Upper lobe of left lung (tissue), 4 donors: Measurements from ENCODE around the gene ULBP2.
"Not testable (repeated sequence)": the region's sequence is repeated elsewhere in the genome, so short reads cannot be mapped to it uniquely, and the experiment has no call there.

Source experiments
- EP300 ChIP-seq, 4 donors: sonication (generic); formaldehyde crosslinking; IDR thresholded peaks; one replicate each; pipeline ENCODE4 v1.5.1; 2017; ENCODE audit warnings: antibody characterized with exemption in 4 of 4, control low read depth in 2 of 4
- POLR2A ChIP-seq, 4 donors: fragments of 450-650 bp; IDR thresholded peaks; one replicate each; pipeline ENCODE4 v1.5.1; 2016 to 2017; ENCODE audit warnings: antibody characterized with exemption in 4 of 4, mild to moderate bottlenecking in 2 of 4
- POLR2AphosphoS5 ChIP-seq, 2 donors: sonication (generic); formaldehyde crosslinking; IDR thresholded peaks; one replicate each; pipeline ENCODE4 v1.5.1; 2017; ENCODE audit warnings: antibody characterized with exemption in 2 of 2
- TF ChIP-seq, protein P1 (sequence below), 6 experiments: fragments of 450-650 bp in 4 of 6; fragments of 200-600 bp in 2 of 6; sonication (generic) in 2 of 6; IDR thresholded peaks; one replicate each; pipeline ENCODE4 v1.5.1; 2016 to 2019; ENCODE audit warnings: antibody characterized with exemption in 6 of 6

DNA sequence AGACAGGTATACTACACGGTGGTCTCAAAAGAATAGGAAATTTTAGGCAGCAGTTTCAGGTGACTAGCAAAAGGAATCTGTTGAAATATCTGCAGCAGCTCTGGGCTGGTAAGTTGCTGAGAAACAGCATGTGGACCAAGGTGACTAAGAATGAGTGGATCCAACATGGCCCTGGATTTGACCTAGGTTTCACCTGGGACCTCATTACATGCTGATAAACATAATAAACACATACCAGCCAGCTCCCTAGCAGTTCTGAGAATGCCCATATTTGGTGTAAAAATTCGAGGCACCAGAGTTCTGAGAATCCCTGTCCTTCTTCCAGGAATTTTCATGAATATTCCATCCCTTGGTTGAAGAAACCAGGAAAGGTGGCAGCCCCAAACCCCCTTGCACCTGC lies 11.6 kb downstream of the ULBP2 start:
- not testable (repeated sequence) for TF ChIP-seq EP300, POLR2A, POLR2AphosphoS5 (IDR thresholded peaks at IDR 0.05)
- TF ChIP-seq, protein P1, sequence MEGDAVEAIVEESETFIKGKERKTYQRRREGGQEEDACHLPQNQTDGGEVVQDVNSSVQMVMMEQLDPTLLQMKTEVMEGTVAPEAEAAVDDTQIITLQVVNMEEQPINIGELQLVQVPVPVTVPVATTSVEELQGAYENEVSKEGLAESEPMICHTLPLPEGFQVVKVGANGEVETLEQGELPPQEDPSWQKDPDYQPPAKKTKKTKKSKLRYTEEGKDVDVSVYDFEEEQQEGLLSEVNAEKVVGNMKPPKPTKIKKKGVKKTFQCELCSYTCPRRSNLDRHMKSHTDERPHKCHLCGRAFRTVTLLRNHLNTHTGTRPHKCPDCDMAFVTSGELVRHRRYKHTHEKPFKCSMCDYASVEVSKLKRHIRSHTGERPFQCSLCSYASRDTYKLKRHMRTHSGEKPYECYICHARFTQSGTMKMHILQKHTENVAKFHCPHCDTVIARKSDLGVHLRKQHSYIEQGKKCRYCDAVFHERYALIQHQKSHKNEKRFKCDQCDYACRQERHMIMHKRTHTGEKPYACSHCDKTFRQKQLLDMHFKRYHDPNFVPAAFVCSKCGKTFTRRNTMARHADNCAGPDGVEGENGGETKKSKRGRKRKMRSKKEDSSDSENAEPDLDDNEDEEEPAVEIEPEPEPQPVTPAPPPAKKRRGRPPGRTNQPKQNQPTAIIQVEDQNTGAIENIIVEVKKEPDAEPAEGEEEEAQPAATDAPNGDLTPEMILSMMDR (IDR thresholded peaks at IDR 0.05) = not testable (repeated sequence)
